Kidney (tissue), 14 donors: Measurements from ENCODE around the gene TMIE. TPM values are rescaled to one million over a fixed set of nuclear protein-coding genes. Genes with fewer than 3 reads are reported as not detected.
"Not testable (repeated sequence)": the region's sequence is repeated elsewhere in the genome, so short reads cannot be mapped to it uniquely, and the experiment has no call there.

Experiments used
- DNase-seq, 5 donors: peaks; one replicate each; pipeline ENCODE4 v3.0.0-alpha.2; 2013 to 2020
- FAIRE-seq: peaks from 2 replicates; lab custom pipeline; 2012; peaks lifted over from hg19 to GRCh38; lab: Jason Lieb, UNC
- H3K27ac ChIP-seq, 2 donors: one replicate each; pipeline ENCODE4 v1.7.0; 2013; ENCODE audit warnings: low read depth in 2 of 2, low read length in 2 of 2, inconsistent platforms in 1 of 2
- H3K27me3 ChIP-seq: one replicate; pipeline ENCODE4 v1.7.1; 2013; ENCODE audit warnings: low read length, inconsistent platforms; ENCODE audit not compliant: control insufficient read depth, insufficient read depth
- H3K36me3 ChIP-seq, 3 donors: one replicate each; pipeline versions ENCODE4 v1.7.0 to v1.7.1; 2013; ENCODE audit warnings: low read length in 3 of 3, control low read depth in 1 of 3, inconsistent platforms in 1 of 3; ENCODE audit not compliant: insufficient read depth in 3 of 3, control insufficient read depth in 2 of 3
- H3K4me1 ChIP-seq, 3 donors: one replicate each; pipeline versions ENCODE4 v1.7.0 to v1.7.1; 2013; ENCODE audit warnings: low read length in 3 of 3, inconsistent platforms in 1 of 3, low read depth in 1 of 3; ENCODE audit not compliant: control insufficient read depth in 2 of 3, insufficient read depth in 2 of 3
- H3K4me3 ChIP-seq, 3 donors: one replicate each; pipeline versions ENCODE4 v1.7.0 to v1.8.1; 2013; ENCODE audit warnings: low read length in 3 of 3, control low read depth in 1 of 3, inconsistent platforms in 1 of 3
- H3K9ac ChIP-seq, 3 donors: one replicate each; pipeline versions ENCODE4 v1.7.0 to v1.7.1; 2013; ENCODE audit warnings: low read length in 3 of 3, control low read depth in 1 of 3, inconsistent platforms in 1 of 3
- H3K9me3 ChIP-seq, 3 donors: one replicate each; pipeline versions ENCODE4 v1.7.0 to v1.7.1; 2013; ENCODE audit warnings: low read length in 3 of 3, control low read depth in 1 of 3, inconsistent platforms in 1 of 3; ENCODE audit not compliant: control insufficient read depth in 2 of 3, insufficient read depth in 1 of 3
- intact Hi-C: fragments of 100-400 bp; cut with DNase I; formaldehyde crosslinking; loops from one replicate; pipeline ENCODE4 v1.11.1; 2022
- polyA plus RNA-seq: library from polyadenylated mRNA; stranded (reverse); fragments of 350-450 nt; fragmentation: Illumina TruSeq; extraction: RNeasy Lipid Tissue Mini Kit (QIAGEN cat#74804); gene quantifications from one replicate; pipeline ENCODE4 v1.2.3, GENCODE V29; 2014; ENCODE audit warnings: low read depth, low replicate concordance; ENCODE audit not compliant: insufficient read depth
- total RNA-seq: library from RNA; stranded (reverse); fragmentation: NEBNext Ultra II Directional; extraction: Animal tissue kit (Norgen Biotek cat#: 25700); gene quantifications from one replicate; pipeline ENCODE4 v1.2.1, GENCODE V29; 2021
- TF ChIP-seq, protein P1 (sequence below): IDR thresholded peaks from 3 replicates; pipeline ENCODE4 v1.5.1; 2012; ENCODE audit warnings: mild to moderate bottlenecking, moderate library complexity, borderline replicate concordance; ENCODE audit not compliant: insufficient read depth; ENCODE audit errors: extremely low read depth
- donor health status: control.
- donor health status: control.
- donor health status: control.
- donor health status: control.
- donor health status: control.
- donor health status: DM: yes; HTN: yes; CAD: no.
- donor health status: Normal renal cell carcinoma (clear cell type).

The TMIE gene
- total and polyA plus RNA-seq, 2 donors from 2014 or later = 0.79 to 1.3 TPM

DNA sequence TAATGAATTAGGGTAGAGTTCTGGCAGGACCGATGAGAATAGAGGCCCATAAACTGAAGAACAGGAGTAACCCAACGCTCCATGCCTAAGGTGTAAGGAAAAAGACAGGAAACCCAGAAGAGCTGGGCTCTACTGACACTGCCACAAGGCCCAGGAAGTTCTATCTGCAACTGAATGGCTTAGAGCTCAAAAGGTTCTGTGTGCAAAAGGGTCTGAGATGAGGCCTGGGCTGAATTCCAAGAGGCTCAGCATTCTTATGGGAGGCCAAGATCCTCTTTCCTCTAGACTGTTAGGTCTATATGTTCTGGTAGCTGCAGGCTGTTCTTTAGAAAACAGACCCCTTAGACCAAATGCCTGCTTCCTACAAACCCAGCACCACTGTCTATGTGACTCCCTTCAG, 47.0 kb downstream of the TMIE start:
- FAIRE-seq = no peak
- TF ChIP-seq, protein P1, sequence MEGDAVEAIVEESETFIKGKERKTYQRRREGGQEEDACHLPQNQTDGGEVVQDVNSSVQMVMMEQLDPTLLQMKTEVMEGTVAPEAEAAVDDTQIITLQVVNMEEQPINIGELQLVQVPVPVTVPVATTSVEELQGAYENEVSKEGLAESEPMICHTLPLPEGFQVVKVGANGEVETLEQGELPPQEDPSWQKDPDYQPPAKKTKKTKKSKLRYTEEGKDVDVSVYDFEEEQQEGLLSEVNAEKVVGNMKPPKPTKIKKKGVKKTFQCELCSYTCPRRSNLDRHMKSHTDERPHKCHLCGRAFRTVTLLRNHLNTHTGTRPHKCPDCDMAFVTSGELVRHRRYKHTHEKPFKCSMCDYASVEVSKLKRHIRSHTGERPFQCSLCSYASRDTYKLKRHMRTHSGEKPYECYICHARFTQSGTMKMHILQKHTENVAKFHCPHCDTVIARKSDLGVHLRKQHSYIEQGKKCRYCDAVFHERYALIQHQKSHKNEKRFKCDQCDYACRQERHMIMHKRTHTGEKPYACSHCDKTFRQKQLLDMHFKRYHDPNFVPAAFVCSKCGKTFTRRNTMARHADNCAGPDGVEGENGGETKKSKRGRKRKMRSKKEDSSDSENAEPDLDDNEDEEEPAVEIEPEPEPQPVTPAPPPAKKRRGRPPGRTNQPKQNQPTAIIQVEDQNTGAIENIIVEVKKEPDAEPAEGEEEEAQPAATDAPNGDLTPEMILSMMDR = no peak
- Histone ChIP-seq H3K27me3 (no peaks in the 10 kb centered on the region), H3K27ac (no peak overlapping the region), H3K4me1 (no peaks in the 10 kb centered on the region), H3K4me3 (no peak overlapping the region), H3K36me3 (no peaks in the 10 kb centered on the region), H3K9me3 (no peaks in the 10 kb centered on the region), H3K9ac (no peak overlapping the region)
- intact Hi-C loops = no loop called here
- no peak for DNase-seq

DNA sequence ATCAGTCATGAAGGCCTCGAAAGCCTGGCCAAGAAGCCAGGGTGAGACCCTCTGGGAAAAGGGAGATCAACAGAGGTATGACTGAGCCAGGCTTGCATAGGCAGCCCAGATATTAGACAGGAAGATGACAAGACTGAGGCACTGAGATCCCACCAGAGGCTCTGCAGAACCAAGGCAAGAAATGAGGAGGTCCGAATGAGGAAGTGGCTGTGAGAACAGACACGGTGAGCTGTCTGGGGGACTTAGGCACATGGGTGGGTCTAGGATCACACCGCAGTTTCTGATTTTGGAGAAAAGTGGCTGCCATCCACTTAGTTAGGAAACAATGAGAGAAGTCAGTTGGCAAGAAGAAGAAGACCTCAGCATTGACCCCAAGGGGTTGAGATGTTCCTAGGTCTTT, 47.9 kb downstream of the TMIE start:
- H3K4me1 ChIP-seq = no peaks in the 10 kb centered on the region
- no peak for FAIRE-seq
- H3K36me3 ChIP-seq = no peaks in the 10 kb centered on the region
- no peak overlapping the region for H3K9ac ChIP-seq
- H3K27ac ChIP-seq = no peak overlapping the region
- no peaks in the 10 kb centered on the region for H3K9me3 ChIP-seq
- no peak overlapping the region for H3K4me3 ChIP-seq
- no peaks in the 10 kb centered on the region for H3K27me3 ChIP-seq
- intact Hi-C loops = no loop called here
- no peak for DNase-seq
- TF ChIP-seq, protein P1 = no peak

DNA sequence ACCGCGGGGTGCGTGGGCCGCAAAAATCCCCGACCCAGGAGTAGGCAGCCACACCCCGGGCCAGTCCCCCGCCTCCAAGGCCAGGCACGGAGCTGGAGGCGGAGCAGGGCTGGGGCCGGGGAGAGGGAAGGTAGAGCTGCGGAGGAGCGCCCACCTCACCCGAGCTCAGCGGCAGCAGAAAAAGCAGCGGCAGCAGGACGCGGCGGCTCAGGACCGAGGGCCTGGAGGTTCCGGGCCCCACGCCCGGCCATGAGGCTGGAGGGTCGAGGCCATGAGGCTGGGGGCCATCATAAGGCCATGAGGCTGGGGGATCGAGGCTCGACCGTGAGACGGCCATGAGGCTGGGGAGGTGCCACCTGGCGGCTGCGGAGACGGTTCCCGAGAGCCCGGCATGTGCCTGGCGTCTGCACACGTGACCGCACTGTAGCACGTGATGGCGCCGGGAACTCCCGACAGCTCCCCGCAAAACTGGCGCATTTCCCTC, 49.4 kb downstream of the TMIE start:
- no peaks in the 10 kb centered on the region for H3K27me3 ChIP-seq
- TF ChIP-seq, protein P1 = no peak
- no peak overlapping the region for H3K27ac ChIP-seq
- no peaks in the 10 kb centered on the region for H3K4me1 ChIP-seq
- H3K9me3 ChIP-seq = no peaks in the 10 kb centered on the region
- FAIRE-seq (no peak), DNase-seq (no peak)
- intact Hi-C loops = no loop called here
- H3K36me3 ChIP-seq = no peaks in the 10 kb centered on the region
- H3K9ac ChIP-seq = no peak overlapping the region
- H3K4me3 ChIP-seq = no peak overlapping the region

DNA sequence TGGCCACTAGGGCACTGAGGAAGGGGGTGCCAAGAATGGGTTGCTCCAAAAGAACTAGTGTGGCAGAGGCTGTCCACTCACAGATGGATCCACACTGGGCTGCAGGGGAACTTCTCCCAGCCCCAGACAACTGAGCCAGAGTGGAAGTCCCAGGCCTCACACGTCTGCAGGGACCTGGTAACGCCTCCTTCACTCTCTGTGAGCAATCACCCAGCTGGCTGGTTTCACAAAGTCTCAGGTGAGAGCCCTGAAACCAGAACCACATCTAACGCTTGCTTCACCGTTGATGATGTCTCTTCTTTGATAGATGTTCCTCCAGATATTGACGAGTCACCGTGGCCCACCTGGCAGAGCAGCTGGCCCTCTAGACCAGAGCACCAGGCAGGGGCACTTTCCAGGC, 51.9 kb downstream of the TMIE start:
- DNase-seq, H3K9ac ChIP-seq, intact Hi-C loops, H3K27me3 ChIP-seq, H3K36me3 ChIP-seq, H3K4me3 ChIP-seq, FAIRE-seq, H3K27ac ChIP-seq, H3K4me1 ChIP-seq, H3K9me3 ChIP-seq: not testable (repeated sequence)
